Osteoblast (primary cell): Measurements from ENCODE around the gene VMO1. TPM values are rescaled to one million over a fixed set of nuclear protein-coding genes. Genes with fewer than 3 reads are reported as not detected.

Source experiments
- DNase-seq: peaks from one replicate; pipeline ENCODE4 v3.0.0; 2011; ENCODE audit warnings: low spot score, mixed read lengths; ENCODE audit not compliant: insufficient read length; ENCODE audit errors: missing footprints
- H2AFZ ChIP-seq: 2 replicates; pipeline ENCODE4 v1.6.0; 2011; ENCODE audit warnings: mild to moderate bottlenecking, low read length
- H3K27ac ChIP-seq: 2 replicates; pipeline ENCODE4 v1.5.1; 2011; ENCODE audit warnings: mild to moderate bottlenecking, low read depth, low read length, moderate library complexity
- H3K27me3 ChIP-seq: 2 replicates; pipeline ENCODE4 v1.6.0; 2012; ENCODE audit warnings: mild to moderate bottlenecking, control low read depth, inconsistent platforms, low read length, moderate library complexity; ENCODE audit not compliant: insufficient read depth
- H3K36me3 ChIP-seq: 2 replicates; pipeline ENCODE4 v1.5.1; 2011; ENCODE audit warnings: mild to moderate bottlenecking, low read length, control low read depth, moderate library complexity; ENCODE audit not compliant: insufficient read depth
- H3K4me1 ChIP-seq: 2 replicates; pipeline ENCODE4 v1.5.1; 2011; ENCODE audit warnings: mild to moderate bottlenecking, low read length, control low read depth, moderate library complexity; ENCODE audit not compliant: insufficient read depth
- H3K4me2 ChIP-seq: 2 replicates; pipeline ENCODE4 v1.6.0; 2011; ENCODE audit warnings: mild to moderate bottlenecking, low read length; ENCODE audit not compliant: insufficient read depth
- H3K4me3 ChIP-seq: fragments of 200-600 bp; sonication (generic); 3 replicates; pipeline ENCODE4 v1.5.1; 2012; ENCODE audit warnings: mild to moderate bottlenecking, low read length, inconsistent platforms; ENCODE audit not compliant: insufficient read depth
- H3K79me2 ChIP-seq: 2 replicates; pipeline ENCODE4 v1.6.0; 2012; ENCODE audit warnings: mild to moderate bottlenecking, low read length, control low read depth, inconsistent platforms; ENCODE audit not compliant: insufficient read depth
- H3K9me3 ChIP-seq: 2 replicates; pipeline ENCODE4 v1.5.1; 2011; ENCODE audit warnings: low read depth, low read length, control low read depth
- H4K20me1 ChIP-seq: 2 replicates; pipeline ENCODE4 v1.6.0; 2012; ENCODE audit warnings: mild to moderate bottlenecking, low read length, control low read depth; ENCODE audit not compliant: insufficient read depth
- CTCF ChIP-seq: IDR thresholded peaks from 2 replicates; pipeline ENCODE4 v1.5.1; 2011; ENCODE audit warnings: mild to moderate bottlenecking, low read depth, low read length, moderate library complexity; ENCODE audit errors: extremely low read depth
- total RNA-seq: library from RNA; depleted of rRNA; stranded (reverse); fragments of >200 nt; gene quantifications from 2 replicates; pipeline ENCODE4 v1.2.3, GENCODE V29; 2012

Gene VMO1
- total RNA-seq, 1 donor, result not detected

DNA sequence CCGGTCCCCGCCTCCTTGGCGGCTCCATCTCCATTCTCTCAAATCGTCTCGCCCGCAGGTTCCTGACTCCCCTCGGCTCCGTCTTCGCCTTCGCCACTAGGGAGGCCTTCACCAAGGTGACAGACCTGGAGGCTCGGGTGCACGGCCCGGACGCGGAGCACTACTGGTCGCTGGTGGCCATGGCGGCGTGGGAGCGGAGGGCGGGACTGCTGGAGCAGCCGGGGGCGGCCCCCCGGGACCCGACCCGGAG is 3.5 kb upstream of the VMO1 start:
- TF ChIP-seq CTCF, result no peak
- Histone ChIP-seq H2AFZ (peak overlapping the region; percentile 76), H3K36me3 (no peaks in the 10 kb centered on the region), H3K4me3 (peak overlapping the region; percentile 79), H3K4me2 (peak overlapping the region; percentile 82), H3K27me3 (peaks cover 13% of the 10 kb centered on the region), H3K79me2 (no peaks in the 10 kb centered on the region), H3K4me1 (peaks cover 30% of the 10 kb centered on the region), H3K9me3 (no peaks in the 10 kb centered on the region), H4K20me1 (no peaks in the 10 kb centered on the region), H3K27ac (peak overlapping the region; percentile 74)
- no peak for DNase-seq

DNA sequence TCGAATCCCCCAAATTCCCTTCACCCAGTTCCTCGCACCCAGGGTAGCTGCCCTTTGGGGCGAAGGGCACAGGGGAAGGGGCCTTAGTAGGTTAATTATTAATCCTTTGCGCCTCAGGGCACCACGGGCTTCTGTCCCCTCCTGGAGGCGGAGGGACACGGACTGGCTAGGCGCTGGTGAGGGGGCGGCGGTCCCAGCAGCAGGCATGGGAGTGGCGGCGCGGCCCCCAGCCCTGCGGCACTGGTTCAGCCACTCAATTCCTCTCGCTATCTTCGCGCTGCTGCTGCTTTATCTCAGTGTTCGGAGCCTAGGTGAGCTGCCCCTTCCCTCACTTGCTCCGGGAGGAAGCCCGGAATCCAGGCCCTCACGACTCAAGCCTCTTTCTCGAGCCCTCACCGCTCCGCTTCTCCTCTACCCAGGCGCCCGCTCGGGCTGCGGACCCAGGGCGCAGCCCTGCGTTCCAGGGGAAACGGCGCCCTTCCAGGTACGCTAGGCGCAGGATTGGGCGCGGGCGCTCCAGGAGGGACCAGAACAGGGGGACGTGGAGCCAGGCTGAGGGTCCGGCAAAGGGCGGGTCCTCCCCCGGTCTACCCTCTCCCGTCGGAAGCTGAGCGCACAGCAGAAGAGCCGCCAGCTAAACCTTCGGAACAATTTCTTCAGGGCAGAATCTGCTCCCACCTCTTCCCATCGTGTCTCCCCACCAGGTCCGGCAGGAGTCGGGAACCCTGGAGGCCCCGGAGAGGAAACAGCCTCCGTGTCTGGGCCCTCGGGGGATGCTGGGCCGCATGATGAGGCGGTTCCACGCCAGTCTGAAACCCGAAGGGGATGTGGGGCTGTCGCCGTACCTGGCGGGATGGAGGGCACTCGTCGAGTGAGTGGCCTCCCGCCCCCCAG is 2.9 kb upstream of the VMO1 start, which contains the start of gene GLTPD2:
GLTPD2 (plus strand) TSS at position 158 of the 894 bp plus-strand sequence; CDS start at position 206, 48 bp downstream.
- H4K20me1 ChIP-seq, result no peaks in the 10 kb centered on the region
- no peaks in the 10 kb centered on the region for H3K79me2 ChIP-seq
- peaks cover 19% of the 10 kb centered on the region for H3K27me3 ChIP-seq
- peak within 1 kb of the TSS; percentile 76 for H2AFZ ChIP-seq
- H3K27ac ChIP-seq, result peak within 1 kb of the TSS; percentile 74
- no peak for TF ChIP-seq CTCF
- H3K36me3 ChIP-seq, result no peaks in the 10 kb centered on the region
- DNase-seq, result peak; percentile 88
- peak within 1 kb of the TSS; percentile 79 for H3K4me3 ChIP-seq
- H3K4me1 ChIP-seq, result peaks cover 30% of the 10 kb centered on the region
- H3K4me2 ChIP-seq, result peak within 1 kb of the TSS; percentile 82
- no peaks in the 10 kb centered on the region for H3K9me3 ChIP-seq

DNA sequence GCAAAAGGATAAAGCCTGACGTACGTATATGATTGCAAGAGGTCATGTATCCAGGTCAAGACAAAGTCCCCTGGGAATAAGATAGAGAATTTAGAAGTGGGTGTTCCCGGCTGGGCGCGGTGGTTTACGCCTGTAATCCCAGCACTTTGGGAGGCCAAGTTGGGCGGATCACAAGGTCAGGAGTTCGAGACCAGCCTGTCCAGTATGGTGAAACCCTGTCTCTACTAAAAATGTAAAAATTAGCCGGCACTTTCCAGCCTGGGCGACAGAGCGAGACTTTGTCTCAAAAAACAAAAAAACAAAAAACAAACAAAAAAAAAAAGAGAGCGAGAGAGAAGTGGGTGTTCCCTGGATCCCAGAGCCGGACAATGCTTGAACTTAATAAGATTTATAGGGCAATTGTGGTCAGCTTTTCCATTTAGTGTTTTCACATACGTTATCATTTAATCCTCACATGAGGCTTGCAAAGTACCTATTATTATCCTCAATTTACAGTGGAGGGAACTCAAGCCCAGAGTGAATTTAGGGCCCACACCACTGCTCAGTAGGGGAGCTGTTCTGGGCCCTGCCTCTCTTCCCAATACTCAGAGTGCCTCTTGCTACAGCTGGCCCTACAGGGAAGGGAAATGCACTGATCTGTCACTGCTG is 2.1 kb upstream of the VMO1 start:
- no peak for TF ChIP-seq CTCF
- H4K20me1 ChIP-seq, result no peaks in the 10 kb centered on the region
- DNase-seq, result peak; percentile 83

DNA sequence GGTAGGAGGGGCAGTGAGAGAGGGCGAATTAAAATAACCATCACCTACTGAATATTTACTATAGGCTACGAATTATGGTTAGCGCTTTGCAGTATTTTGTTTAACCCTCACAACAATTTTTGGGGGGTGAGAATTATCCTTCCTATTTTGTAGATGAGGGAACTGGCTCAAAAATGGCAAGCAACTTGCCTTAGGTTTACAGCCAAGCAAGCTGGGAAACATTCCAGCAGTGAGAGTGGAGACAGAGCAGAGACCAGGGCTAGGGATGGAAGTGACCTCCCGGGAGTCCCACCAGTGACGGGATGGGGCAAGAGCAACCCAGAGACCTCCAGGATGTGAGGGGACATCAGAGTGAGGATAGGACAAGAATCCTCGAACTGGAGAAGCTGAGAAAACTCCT is 352 bp upstream of the VMO1 start:
- H3K4me2 ChIP-seq, result peak overlapping the region; percentile 77
- peak overlapping the region; percentile 62 for H3K4me3 ChIP-seq

More for the DNA sequence above, 2.1 kb upstream of the VMO1 start:
- Histone ChIP-seq H3K9me3 (no peaks in the 10 kb centered on the region), H3K27me3 (peaks cover 26% of the 10 kb centered on the region), H3K27ac (no peak overlapping the region), H3K4me1 (peaks cover 30% of the 10 kb centered on the region), H3K36me3 (no peaks in the 10 kb centered on the region), H3K4me2 (peak overlapping the region; percentile 82), H2AFZ (no peak overlapping the region), H3K79me2 (no peaks in the 10 kb centered on the region), H3K4me3 (no peak overlapping the region)

More for the DNA sequence above, 352 bp upstream of the VMO1 start:
- H3K4me1 ChIP-seq, result peaks cover 30% of the 10 kb centered on the region
- H3K27me3 ChIP-seq, result peaks cover 31% of the 10 kb centered on the region
- H3K27ac ChIP-seq, result no peak overlapping the region
- no peaks in the 10 kb centered on the region for H4K20me1 ChIP-seq
- DNase-seq, result peak; percentile 82
- H3K36me3 ChIP-seq, result no peaks in the 10 kb centered on the region
- no peaks in the 10 kb centered on the region for H3K9me3 ChIP-seq
- no peak for TF ChIP-seq CTCF
- peak overlapping the region; percentile 78 for H2AFZ ChIP-seq
- no peaks in the 10 kb centered on the region for H3K79me2 ChIP-seq
